IPS DF 4.7 (cell line): ENCODE data around the gene NDUFV3.
"Not testable (repeated sequence)": the region's sequence is repeated elsewhere in the genome, so short reads cannot be mapped to it uniquely, and the experiment has no call there.

Experiments
- DNase-seq: peaks from one replicate; pipeline ENCODE4 v3.0.0-alpha.2; 2013; ENCODE audit warnings: low spot score; ENCODE audit errors: extremely low read depth

Gene NDUFV3

GRCh38 chr21:42933137-42933970, 40.2 kb downstream of the NDUFV3 start:
- DNase-seq: not testable (repeated sequence)

GRCh38 chr21:42933973-42934372, 40.9 kb downstream of the NDUFV3 start:
- not testable (repeated sequence) for DNase-seq

- not testable (repeated sequence) for DNase-seq
Observed at GRCh38 chr21:42936360-42936759, 43.3 kb downstream of the NDUFV3 start.

GRCh38 chr21:42937034-42937940, 44.2 kb downstream of the NDUFV3 start:
- not testable (repeated sequence) for DNase-seq

- DNase-seq: no peak
Observed at GRCh38 chr21:42937960-42938605, 45.0 kb downstream of the NDUFV3 start.

- DNase-seq: not testable (repeated sequence)
Observed at GRCh38 chr21:42938606-42938995, 45.5 kb downstream of the NDUFV3 start.

GRCh38 chr21:42939582-42940413, 46.7 kb downstream of the NDUFV3 start:
- no peak for DNase-seq

GRCh38 chr21:42941696-42942085, 48.6 kb downstream of the NDUFV3 start:
- DNase-seq: no peak

- DNase-seq: no peak
Observed at GRCh38 chr21:42942244-42942643, 49.1 kb downstream of the NDUFV3 start.

GRCh38 chr21:42949094-42949755, 56.1 kb downstream of the NDUFV3 start:
- not testable (repeated sequence) for DNase-seq

- DNase-seq: not testable (repeated sequence)
Observed at GRCh38 chr21:42951193-42951592, 58.1 kb downstream of the NDUFV3 start.

- no peak for DNase-seq
Observed at GRCh38 chr21:42956824-42957630, 63.9 kb downstream of the NDUFV3 start.

- DNase-seq: not testable (repeated sequence)
Observed at GRCh38 chr21:42958122-42958521, 65.0 kb downstream of the NDUFV3 start.

- no peak for DNase-seq
Observed at GRCh38 chr21:42959728-42960127, 66.6 kb downstream of the NDUFV3 start.

- DNase-seq: no peak
Observed at GRCh38 chr21:42962380-42963007, 69.4 kb downstream of the NDUFV3 start.
